Upper lobe of right lung (tissue), 1 donor: ENCODE data around the gene MEPE. TPM values are rescaled to one million over a fixed set of nuclear protein-coding genes. Genes with fewer than 3 reads are reported as not detected.

Experiments used
- ATAC-seq: fragments of 200-7000 bp; cut with Tn5 transposase; one replicate; pipeline ENCODE4 v1.9.1; 2020; ENCODE audit warnings: mild to moderate bottlenecking, moderate library complexity
- DNase-seq: peaks from one replicate; pipeline ENCODE4 v3.0.0-alpha.2; 2020
- H3K27ac ChIP-seq: fragments of 200-600 bp; one replicate; pipeline ENCODE4 v1.8.0; 2022
- H3K27me3 ChIP-seq: fragments of 200-600 bp; one replicate; pipeline ENCODE4 v1.8.0; 2022; ENCODE audit warnings: mild to moderate bottlenecking
- H3K36me3 ChIP-seq: fragments of 200-600 bp; one replicate; pipeline ENCODE4 v1.8.0; 2022
- H3K4me1 ChIP-seq: fragments of 200-600 bp; one replicate; pipeline ENCODE4 v1.8.0; 2022
- H3K4me3 ChIP-seq: fragments of 200-600 bp; one replicate; pipeline ENCODE4 v1.8.0; 2022; ENCODE audit warnings: mild to moderate bottlenecking
- H3K9me3 ChIP-seq: fragments of 200-600 bp; one replicate; pipeline ENCODE4 v1.8.0; 2022
- CTCF ChIP-seq: fragments of 200-600 bp; IDR thresholded peaks from one replicate; pipeline ENCODE4 v1.8.0; 2022; ENCODE audit warnings: antibody characterized with exemption
- intact Hi-C: fragments of 100-400 bp; cut with DNase I; formaldehyde crosslinking; loops from one replicate; pipeline ENCODE4 v1.11.0; 2022
- total RNA-seq: library from RNA; stranded (reverse); fragmentation: NEBNext Ultra II Directional; extraction: Animal tissue kit (Norgen Biotek cat#: 25700); gene quantifications from one replicate; pipeline ENCODE4 v1.2.1, GENCODE V29; 2021
- donor health status: DM: no; HTN: yes; CAD: no; lungs with severe emphysema.

The MEPE gene
- total RNA-seq, 1 donor from 2014 or later: not detected

- no peaks in the 10 kb centered on the region for H3K4me1 ChIP-seq
- H3K4me3 ChIP-seq: no peak overlapping the region
- ATAC-seq (peak; percentile 58), DNase-seq (no peak)
- intact Hi-C loops: loop anchor here (10.0 kb wide), 1 partner anchor 117 kb away; the partner anchor contains the start of gene SPP1
- no peak overlapping the region for H3K27ac ChIP-seq
- H3K36me3 ChIP-seq: no peaks in the 10 kb centered on the region
- TF ChIP-seq CTCF: no peak
- H3K27me3 ChIP-seq: no peaks in the 10 kb centered on the region
- H3K9me3 ChIP-seq: no peaks in the 10 kb centered on the region
Measured at GRCh38 chr4:87857789-87858188, 25.0 kb downstream of the MEPE start.

- intact Hi-C loops: no loop called here
- ATAC-seq: no peak
- Histone ChIP-seq H3K36me3 (no peaks in the 10 kb centered on the region), H3K27me3 (no peaks in the 10 kb centered on the region), H3K9me3 (no peaks in the 10 kb centered on the region), H3K4me3 (no peak overlapping the region), H3K27ac (no peak overlapping the region), H3K4me1 (no peaks in the 10 kb centered on the region)
- TF ChIP-seq CTCF: no peak
- DNase-seq: no peak
Measured at GRCh38 chr4:87862236-87862635, 29.5 kb downstream of the MEPE start.

- intact Hi-C loops: no loop called here
- no peak for ATAC-seq
- H3K36me3 ChIP-seq: no peaks in the 10 kb centered on the region
- H3K4me3 ChIP-seq: no peak overlapping the region
- no peak for TF ChIP-seq CTCF
- no peak for DNase-seq
- no peaks in the 10 kb centered on the region for H3K9me3 ChIP-seq
- H3K27me3 ChIP-seq: no peaks in the 10 kb centered on the region
- no peaks in the 10 kb centered on the region for H3K4me1 ChIP-seq
- no peak overlapping the region for H3K27ac ChIP-seq
Measured at GRCh38 chr4:87863486-87863885, 30.7 kb downstream of the MEPE start.

GRCh38 chr4:87864321-87864720, 31.6 kb downstream of the MEPE start:
- DNase-seq (no peak), ATAC-seq (no peak)
- H3K9me3 ChIP-seq: no peaks in the 10 kb centered on the region
- intact Hi-C loops: no loop called here
- H3K36me3 ChIP-seq: no peaks in the 10 kb centered on the region
- no peak for TF ChIP-seq CTCF
- no peak overlapping the region for H3K27ac ChIP-seq
- H3K27me3 ChIP-seq: no peaks in the 10 kb centered on the region
- no peaks in the 10 kb centered on the region for H3K4me1 ChIP-seq
- no peak overlapping the region for H3K4me3 ChIP-seq

GRCh38 chr4:87865288-87865687, 32.5 kb downstream of the MEPE start:
- Histone ChIP-seq H3K4me1 (no peaks in the 10 kb centered on the region), H3K4me3 (no peak overlapping the region), H3K27ac (no peak overlapping the region), H3K27me3 (no peaks in the 10 kb centered on the region), H3K36me3 (no peaks in the 10 kb centered on the region), H3K9me3 (no peaks in the 10 kb centered on the region)
- intact Hi-C loops: no loop called here
- TF ChIP-seq CTCF: no peak
- ATAC-seq (no peak), DNase-seq (no peak)

- Histone ChIP-seq H3K4me1 (no peaks in the 10 kb centered on the region), H3K36me3 (no peaks in the 10 kb centered on the region), H3K9me3 (no peaks in the 10 kb centered on the region), H3K4me3 (no peak overlapping the region), H3K27ac (no peak overlapping the region), H3K27me3 (no peaks in the 10 kb centered on the region)
- ATAC-seq (no peak), DNase-seq (no peak)
- intact Hi-C loops: no loop called here
- TF ChIP-seq CTCF: no peak
Measured at GRCh38 chr4:87865960-87866598, 33.3 kb downstream of the MEPE start.
